DMS79 treated with DMSO at 0.1 percent for 48 hours (cell line): ENCODE measurements around the gene OXT.

ENCODE experiments used
- DNase-seq: peaks from one replicate; lab custom pipeline; 2025; lab: John Stamatoyannopoulos, UW

OXT gene

GRCh38 chr20:3084283-3084985 lies 13.0 kb downstream of the OXT start, which contains the start of gene AVP:
Gene AVP (minus strand): TSS chr20:3084724. CDS start chr20:3084674, 50 bp downstream.
- DNase-seq = no peak

- no peak for DNase-seq
These were observed 13.6 kb downstream of the OXT start for GRCh38 chr20:3084986-3085360.

- DNase-seq = no peak
These were observed 14.2 kb downstream of the OXT start for GRCh38 chr20:3085571-3086072.

DNA sequence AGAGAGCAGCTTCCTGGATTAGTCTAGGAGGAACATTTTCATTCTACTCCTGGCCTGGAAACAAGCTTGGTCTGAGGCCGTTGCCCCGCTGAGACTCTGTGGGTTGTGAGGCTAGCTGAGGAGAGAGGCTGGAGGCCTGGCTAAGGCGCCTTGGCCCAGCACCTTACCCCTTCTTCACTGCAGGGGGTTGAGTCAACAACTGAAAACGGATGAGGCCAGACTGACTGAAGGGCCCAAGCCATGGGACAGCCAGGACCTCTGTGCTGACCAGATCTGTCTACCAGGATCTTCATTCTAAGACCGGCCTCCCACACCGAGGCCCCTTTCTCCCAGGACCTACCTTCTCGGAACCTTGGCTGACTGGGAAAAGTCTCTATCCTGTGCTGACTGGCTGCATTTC lies 16.6 kb downstream of the OXT start:
- no peak for DNase-seq

- no peak for DNase-seq
These were observed 19.1 kb downstream of the OXT start for GRCh38 chr20:3090565-3090964.

DNA sequence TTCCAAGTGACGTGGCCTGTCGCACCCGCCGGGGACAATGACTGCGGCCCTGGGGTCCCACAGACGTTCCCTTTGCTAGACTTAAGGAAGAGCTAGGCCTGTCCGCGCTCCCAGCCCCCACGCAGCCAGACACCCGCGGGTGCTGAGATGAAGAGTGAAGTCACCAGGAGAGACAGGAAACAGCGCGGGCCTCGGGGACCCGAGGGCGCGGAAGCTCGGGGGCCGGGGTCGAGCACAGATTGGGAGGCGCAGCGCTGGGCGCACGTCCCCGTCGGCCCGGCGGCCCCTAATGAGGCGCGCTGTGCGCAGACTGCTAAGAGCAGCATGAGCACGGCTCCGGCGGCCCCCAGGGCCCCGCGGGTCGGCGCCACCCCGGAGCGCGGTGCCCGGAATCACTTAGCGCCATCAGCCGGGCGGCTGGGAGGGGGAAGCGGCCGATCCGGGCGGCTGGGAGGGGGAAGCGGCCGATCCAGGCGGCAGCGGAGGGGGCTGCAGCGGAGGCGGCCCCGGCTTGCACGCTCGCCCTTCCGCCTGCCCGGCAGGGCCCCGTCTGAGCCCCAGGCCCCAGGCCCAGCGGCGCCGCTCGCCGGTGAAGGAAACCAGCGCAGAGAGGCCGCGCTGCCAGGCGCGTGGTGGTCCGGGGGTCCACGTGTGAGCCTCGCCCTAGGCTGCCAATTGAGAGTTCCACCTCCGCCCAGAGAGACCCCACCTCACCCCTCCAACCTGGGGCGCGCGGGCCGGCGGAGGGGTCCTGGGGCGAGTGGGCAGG lies 21.4 kb downstream of the OXT start:
- DNase-seq = no peak

DNA sequence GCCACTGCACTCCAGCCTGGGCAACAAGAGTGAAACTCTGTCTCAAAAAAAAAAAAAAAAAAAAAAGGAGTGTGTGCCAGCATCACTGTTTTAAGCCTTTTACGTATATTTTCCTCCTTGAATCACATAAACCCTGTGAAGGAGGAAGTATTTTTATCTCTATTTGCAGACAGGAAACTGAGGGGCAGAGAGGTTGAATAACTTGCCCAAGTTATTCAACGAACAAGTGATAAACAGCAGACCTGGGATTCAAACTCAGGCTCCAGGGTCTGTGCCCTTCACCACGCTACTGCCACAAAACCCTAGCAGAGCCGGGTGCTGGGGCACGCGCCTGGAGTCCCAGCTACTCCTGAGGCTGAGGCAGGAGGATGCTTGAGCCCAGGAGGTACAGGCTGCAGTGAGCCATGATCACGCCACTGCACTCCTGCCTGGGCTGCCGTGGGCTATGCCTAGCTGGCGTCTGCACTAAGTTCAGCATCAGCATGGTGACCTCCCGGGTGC lies 22.5 kb downstream of the OXT start:
- DNase-seq = no peak

DNA sequence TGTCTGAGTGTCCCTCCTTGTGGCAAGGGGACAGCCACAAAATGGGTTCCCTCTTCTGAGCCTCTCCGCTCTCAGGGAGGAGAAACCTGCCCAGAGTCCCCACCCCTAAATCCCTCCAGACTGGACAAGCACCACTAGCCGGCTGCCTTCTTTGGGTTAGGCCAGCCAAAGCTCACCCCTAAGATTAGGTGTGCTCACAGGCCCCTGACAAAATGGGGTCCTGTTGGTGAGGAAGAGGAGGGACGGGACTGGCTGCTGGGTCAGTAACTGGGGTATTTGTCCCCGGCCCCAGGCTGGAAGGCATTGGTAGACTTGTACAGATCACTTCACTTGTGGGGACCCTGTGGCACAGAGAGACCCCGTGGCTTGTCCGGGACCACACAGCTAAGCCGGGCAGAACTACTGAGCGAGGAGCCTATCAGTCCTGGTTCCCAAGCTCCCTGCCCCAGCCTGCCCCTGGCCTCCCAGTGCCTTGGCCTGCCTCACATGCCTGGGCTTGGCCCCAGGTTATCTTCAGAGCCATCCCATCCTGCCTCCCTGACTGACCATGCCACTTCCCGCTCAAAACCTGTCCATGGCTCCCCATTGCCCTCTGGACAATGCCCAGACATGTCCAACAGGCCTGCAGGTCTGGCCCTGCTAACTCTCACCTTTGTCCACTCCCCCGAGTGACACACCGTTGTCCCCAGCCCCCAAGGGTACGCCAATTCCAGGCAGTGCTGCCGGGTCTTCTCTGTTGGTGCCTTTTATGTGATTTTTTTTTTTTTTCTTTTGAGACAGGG lies 23.6 kb downstream of the OXT start:
- DNase-seq = no peak

- no peak for DNase-seq
These were observed 29.1 kb downstream of the OXT start for GRCh38 chr20:3100480-3100879.

- no peak for DNase-seq
These were observed 29.8 kb downstream of the OXT start for GRCh38 chr20:3101251-3101650.

- DNase-seq = no peak
These were observed 30.5 kb downstream of the OXT start for GRCh38 chr20:3101737-3102574.

- no peak for DNase-seq
These were observed 31.4 kb downstream of the OXT start for GRCh38 chr20:3102575-3103368.

- DNase-seq = no peak
These were observed 32.1 kb downstream of the OXT start for GRCh38 chr20:3103369-3104032.

DNA sequence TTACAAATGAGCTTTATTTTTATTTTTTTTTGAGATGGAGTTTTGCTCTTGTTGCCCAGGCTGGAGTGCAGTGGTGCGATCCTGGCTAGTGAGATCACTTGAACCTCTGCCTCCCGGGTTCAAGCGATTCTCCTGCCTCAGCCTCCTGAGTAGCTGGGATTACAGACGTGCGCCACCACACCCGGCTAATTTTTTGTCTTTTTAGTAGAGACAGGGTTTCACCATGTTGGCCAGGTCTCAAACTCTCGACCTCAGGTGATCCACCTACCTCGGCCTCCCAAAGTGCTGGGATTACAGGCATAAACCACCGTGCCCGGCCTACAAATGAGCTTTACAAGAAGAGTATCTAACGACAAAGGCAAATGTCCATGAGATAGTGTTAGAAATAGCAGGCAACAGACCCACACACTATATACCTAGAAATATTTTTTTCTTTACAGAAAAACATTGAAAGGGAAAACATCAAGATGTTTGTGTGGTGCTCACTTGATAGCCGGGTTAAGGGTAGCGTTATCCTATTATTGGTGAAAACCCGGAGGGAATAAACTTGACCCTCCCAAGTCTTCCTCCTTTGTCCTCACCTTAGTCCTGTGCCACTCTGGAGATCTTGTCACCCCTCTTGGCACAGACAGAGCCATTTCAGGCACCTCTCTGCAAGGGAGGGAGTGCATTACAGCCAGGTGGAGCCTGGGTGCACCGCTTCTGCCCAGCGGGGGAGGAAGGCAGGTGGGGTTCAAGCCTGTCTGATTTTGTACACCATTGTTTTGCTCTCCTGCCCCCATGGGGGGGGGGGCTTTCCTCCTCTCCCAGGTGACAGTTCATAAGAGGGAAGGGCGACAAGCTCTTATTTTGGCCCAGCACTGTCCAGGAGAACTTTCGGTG lies 34.1 kb downstream of the OXT start:
- no peak for DNase-seq

- DNase-seq = no peak
These were observed 34.8 kb downstream of the OXT start for GRCh38 chr20:3106185-3106584.

GRCh38 chr20:3106658-3107463 lies 35.4 kb downstream of the OXT start:
- no peak for DNase-seq

GRCh38 chr20:3107464-3108025 lies 36.1 kb downstream of the OXT start:
- DNase-seq = no peak
